ENCODE results near the gene CAPS. TPM values are rescaled to one million over a fixed set of nuclear protein-coding genes. Genes with fewer than 3 reads are reported as not detected.

CAPS gene
- total and polyA plus RNA-seq, 7 donors = 3.6 to 18.6 (median 8.4) TPM

DNA sequence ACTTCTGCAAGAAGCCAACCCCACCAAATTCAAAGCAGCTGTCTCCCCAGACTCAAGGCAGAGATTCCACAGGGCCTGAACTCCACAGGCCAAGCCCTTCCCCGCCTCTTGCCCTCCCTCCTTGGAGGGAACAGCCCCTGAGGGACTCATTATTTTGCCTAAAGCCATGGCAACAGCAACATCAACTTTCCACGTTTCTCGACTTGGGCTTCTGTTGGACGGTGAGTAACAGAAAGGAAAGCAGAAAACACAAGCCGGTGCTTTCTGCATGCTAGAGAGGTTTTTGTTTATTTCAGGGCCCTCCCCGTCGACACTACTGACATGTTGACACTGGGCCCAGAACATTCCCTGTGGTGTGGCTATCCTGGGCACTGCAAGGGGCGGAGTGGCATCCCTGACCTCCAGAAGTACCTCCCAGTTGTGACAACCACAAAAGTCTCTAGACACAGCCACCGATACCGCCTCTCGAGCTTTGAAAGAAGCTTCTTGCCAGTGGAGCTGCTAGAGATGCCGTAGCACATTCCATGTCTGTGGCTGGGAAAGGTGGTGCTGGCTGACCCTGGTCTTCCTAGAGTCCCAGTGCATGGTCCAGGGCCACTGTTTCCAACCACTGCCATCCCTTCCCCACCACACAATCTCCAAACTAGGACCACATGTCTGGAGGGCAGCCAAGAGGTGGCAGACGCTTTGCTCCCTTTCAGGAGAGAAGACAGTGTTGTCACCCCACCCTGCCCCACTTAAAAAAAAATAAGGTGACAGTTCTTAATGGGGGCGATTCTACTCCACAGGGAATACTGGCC lies 12.8 kb downstream of the CAPS start:
- intact Hi-C loops (cut with DNase I) = no loop called here
- H3K4me1 ChIP-seq = peaks cover under 1 to 60% (median 38%) of the 10 kb centered on the region in 4 donors
- H3K27ac ChIP-seq = peak overlapping the region; percentile 74 to 85 (median 80)
- DNase-seq = peak; percentile 90
- TF ChIP-seq POLR2AphosphoS5 (IDR thresholded peaks at IDR 0.05) = peak in 3 of 4 donors; percentile 32 to 70 (median 60)
- TF ChIP-seq, protein P1, sequence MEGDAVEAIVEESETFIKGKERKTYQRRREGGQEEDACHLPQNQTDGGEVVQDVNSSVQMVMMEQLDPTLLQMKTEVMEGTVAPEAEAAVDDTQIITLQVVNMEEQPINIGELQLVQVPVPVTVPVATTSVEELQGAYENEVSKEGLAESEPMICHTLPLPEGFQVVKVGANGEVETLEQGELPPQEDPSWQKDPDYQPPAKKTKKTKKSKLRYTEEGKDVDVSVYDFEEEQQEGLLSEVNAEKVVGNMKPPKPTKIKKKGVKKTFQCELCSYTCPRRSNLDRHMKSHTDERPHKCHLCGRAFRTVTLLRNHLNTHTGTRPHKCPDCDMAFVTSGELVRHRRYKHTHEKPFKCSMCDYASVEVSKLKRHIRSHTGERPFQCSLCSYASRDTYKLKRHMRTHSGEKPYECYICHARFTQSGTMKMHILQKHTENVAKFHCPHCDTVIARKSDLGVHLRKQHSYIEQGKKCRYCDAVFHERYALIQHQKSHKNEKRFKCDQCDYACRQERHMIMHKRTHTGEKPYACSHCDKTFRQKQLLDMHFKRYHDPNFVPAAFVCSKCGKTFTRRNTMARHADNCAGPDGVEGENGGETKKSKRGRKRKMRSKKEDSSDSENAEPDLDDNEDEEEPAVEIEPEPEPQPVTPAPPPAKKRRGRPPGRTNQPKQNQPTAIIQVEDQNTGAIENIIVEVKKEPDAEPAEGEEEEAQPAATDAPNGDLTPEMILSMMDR (IDR thresholded peaks at IDR 0.05) = no peak
- H3K9me3 ChIP-seq = no peaks in the 10 kb centered on the region
- peaks cover 44 to 92% (median 53%) of the 10 kb centered on the region in 4 donors for H3K36me3 ChIP-seq
- H3K4me3 ChIP-seq = no peak overlapping the region
- no peaks in the 10 kb centered on the region for H3K27me3 ChIP-seq
- WGBS, 2 donors = 79 to 85% methylated on average over 14 of the region's 14 CpGs

DNA sequence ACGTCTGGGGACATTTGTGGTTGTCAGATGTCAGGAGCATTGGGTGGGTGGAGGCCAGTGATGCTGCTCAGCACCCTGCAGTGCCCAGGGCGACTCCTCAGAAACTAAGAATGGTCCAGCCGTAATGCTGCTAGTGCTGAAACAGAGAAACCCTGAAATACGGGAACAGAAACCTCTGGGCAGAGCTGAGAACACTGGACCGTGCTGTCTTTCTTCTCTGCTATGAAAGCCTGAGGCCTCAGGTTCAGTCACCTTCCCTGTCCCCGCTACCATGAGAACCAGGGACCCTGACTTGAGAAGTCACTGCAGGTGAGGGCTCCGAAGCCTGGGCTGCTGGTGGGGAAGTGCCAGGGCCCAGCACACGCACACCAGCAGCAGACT lies 13.4 kb downstream of the CAPS start:
- 83 to 94% methylated on average over 8 of the region's 8 CpGs for WGBS, 2 donors

DNA sequence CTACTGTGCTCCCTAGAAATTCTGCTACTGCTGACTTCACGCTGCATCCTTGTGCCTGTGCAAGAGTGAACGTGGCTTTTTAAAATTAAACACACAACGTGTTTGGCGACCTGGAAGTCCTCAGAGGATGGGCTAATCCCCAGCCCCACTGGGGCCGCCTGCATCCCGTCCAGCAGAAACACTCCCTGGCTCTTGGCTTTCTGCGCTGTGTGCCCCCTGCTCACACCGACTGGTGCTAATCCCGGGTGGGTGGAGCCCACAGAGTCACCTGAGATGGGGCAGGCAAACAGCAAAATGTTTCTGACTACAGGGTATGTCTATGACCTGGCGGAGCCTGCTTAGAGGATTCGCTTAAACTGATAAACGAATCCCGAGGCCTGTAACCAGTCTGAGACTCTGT lies 15.1 kb downstream of the CAPS start:
- H3K27ac ChIP-seq = peak overlapping the region in 3 of 4 donors; percentile 33 to 85 (median 80)
- intact Hi-C loops (cut with DNase I) = no loop called here
- no peak for DNase-seq
- H3K36me3 ChIP-seq = peaks cover 25 to 79% (median 34%) of the 10 kb centered on the region in 4 donors
- TF ChIP-seq EP300 (IDR thresholded peaks at IDR 0.05) (no peak), POLR2AphosphoS5 (IDR thresholded peaks at IDR 0.05) (no peak), POLR2A (IDR thresholded peaks at IDR 0.05) (no peak)
- TF ChIP-seq, protein P1 (IDR thresholded peaks at IDR 0.05) = no peak
- no peaks in the 10 kb centered on the region for H3K9me3 ChIP-seq
- H3K4me1 ChIP-seq = peaks cover 0 to 83% (median 61%) of the 10 kb centered on the region in 4 donors
- no peak overlapping the region for H3K4me3 ChIP-seq
- no peaks in the 10 kb centered on the region for H3K27me3 ChIP-seq
- WGBS, 2 donors = 92% methylated on average over 13 of the region's 13 CpGs

More for the DNA sequence above, 13.4 kb downstream of the CAPS start:
- H3K9me3 ChIP-seq = no peaks in the 10 kb centered on the region
- peaks cover 41 to 92% (median 51%) of the 10 kb centered on the region in 4 donors for H3K36me3 ChIP-seq
- peak overlapping the region; percentile 74 to 85 (median 80) for H3K27ac ChIP-seq
- DNase-seq = no peak
- no peaks in the 10 kb centered on the region for H3K27me3 ChIP-seq
- no peak for TF ChIP-seq EP300 (IDR thresholded peaks at IDR 0.05)
- TF ChIP-seq POLR2AphosphoS5 (IDR thresholded peaks at IDR 0.05) = no peak
- TF ChIP-seq, protein P1 (IDR thresholded peaks at IDR 0.05) = no peak
- TF ChIP-seq POLR2A (IDR thresholded peaks at IDR 0.05) = no peak
- peaks cover 0 to 66% (median 44%) of the 10 kb centered on the region in 4 donors for H3K4me1 ChIP-seq
- no peak overlapping the region for H3K4me3 ChIP-seq
- intact Hi-C loops (cut with DNase I) = no loop called here

DNA sequence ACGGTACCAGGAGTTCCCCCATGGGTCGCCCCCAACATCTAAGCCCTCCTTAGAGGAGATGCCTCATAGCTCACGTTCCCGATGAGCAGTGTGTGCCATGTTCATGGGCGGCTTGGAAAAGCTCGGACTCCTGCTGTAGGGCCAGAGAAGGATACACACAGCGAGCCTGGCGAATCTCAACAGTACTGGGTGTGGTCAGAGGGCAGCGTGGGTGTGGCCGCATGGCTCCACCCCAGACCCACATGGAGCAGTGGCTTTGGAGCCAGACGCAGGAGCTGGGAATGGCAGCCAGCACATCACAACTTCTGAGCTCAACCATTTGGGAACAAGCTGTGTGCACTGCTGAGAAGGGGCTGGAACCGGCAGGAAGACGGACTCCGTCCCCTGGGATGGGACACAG lies 15.6 kb downstream of the CAPS start:
- no peaks in the 10 kb centered on the region for H3K9me3 ChIP-seq
- intact Hi-C loops (cut with DNase I) = no loop called here
- TF ChIP-seq, protein P1 (IDR thresholded peaks at IDR 0.05) = no peak
- TF ChIP-seq POLR2A (IDR thresholded peaks at IDR 0.05) (no peak), POLR2AphosphoS5 (IDR thresholded peaks at IDR 0.05) (no peak), EP300 (IDR thresholded peaks at IDR 0.05) (no peak)
- peak overlapping the region in 3 of 4 donors; percentile 33 to 85 (median 80) for H3K27ac ChIP-seq
- H3K36me3 ChIP-seq = peaks cover 22 to 75% (median 30%) of the 10 kb centered on the region in 4 donors
- DNase-seq = no peak
- no peak overlapping the region for H3K4me3 ChIP-seq
- WGBS, 2 donors = 72 to 86% methylated on average over 14 of the region's 14 CpGs
- peaks cover 0 to 88% (median 66%) of the 10 kb centered on the region in 4 donors for H3K4me1 ChIP-seq
- H3K27me3 ChIP-seq = no peaks in the 10 kb centered on the region
